IPS-NIHi7 (cell line): ENCODE data around the gene FURIN.
"Not testable (repeated sequence)": the region's sequence is repeated elsewhere in the genome, so short reads cannot be mapped to it uniquely, and the experiment has no call there.

Experiments
- DNase-seq: peaks from one replicate; pipeline ENCODE4 v3.0.0; 2012; ENCODE audit warnings: mixed read lengths; ENCODE audit errors: extremely low spot score

The FURIN gene

GRCh38 chr15:90882781-90883525 is 14.6 kb downstream of the FURIN start:
- no peak for DNase-seq

- no peak for DNase-seq
Observed at GRCh38 chr15:90883526-90883975, 15.2 kb downstream of the FURIN start.

- peak; percentile 73 for DNase-seq
Observed at GRCh38 chr15:90883976-90884718, 15.8 kb downstream of the FURIN start, which contains the start of gene FES. FES (plus strand) TSS chr15:90884504; CDS start chr15:90885046, 542 bp downstream.

GRCh38 chr15:90884719-90885431 is 16.5 kb downstream of the FURIN start:
- no peak for DNase-seq

GRCh38 chr15:90885432-90886290 is 17.3 kb downstream of the FURIN start:
- peak; percentile 82 for DNase-seq

- DNase-seq, result no peak
Observed at GRCh38 chr15:90886291-90886614, 17.9 kb downstream of the FURIN start.

GRCh38 chr15:90887037-90887481 is 18.7 kb downstream of the FURIN start:
- DNase-seq, result no peak

- no peak for DNase-seq
Observed at GRCh38 chr15:90889313-90889730, 20.9 kb downstream of the FURIN start.

GRCh38 chr15:90889736-90890456 is 21.5 kb downstream of the FURIN start:
- DNase-seq, result no peak

- no peak for DNase-seq
Observed at GRCh38 chr15:90890839-90891238, 22.5 kb downstream of the FURIN start.

GRCh38 chr15:90891346-90891949 is 23.1 kb downstream of the FURIN start:
- no peak for DNase-seq

GRCh38 chr15:90892023-90892422 is 23.6 kb downstream of the FURIN start:
- no peak for DNase-seq

- DNase-seq, result no peak
Observed at GRCh38 chr15:90892498-90893174, 24.2 kb downstream of the FURIN start.

- no peak for DNase-seq
Observed at GRCh38 chr15:90893175-90894090, 25.0 kb downstream of the FURIN start.

GRCh38 chr15:90895571-90896117 is 27.3 kb downstream of the FURIN start:
- DNase-seq, result no peak

- DNase-seq, result not testable (repeated sequence)
Observed at GRCh38 chr15:90897131-90897655, 28.8 kb downstream of the FURIN start.

- DNase-seq, result no peak
Observed at GRCh38 chr15:90901175-90902039, 33.0 kb downstream of the FURIN start.
